Renal cortex interstitium (tissue), 11 donors: ENCODE results near the gene FAM3A. TPM values are rescaled to one million over a fixed set of nuclear protein-coding genes. Genes with fewer than 3 reads are reported as not detected.
A peak's percentile ranks its signal among the peaks of the same experiment; 100 is the strongest.
"Not testable (repeated sequence)": the region's sequence is repeated elsewhere in the genome, so short reads cannot be mapped to it uniquely, and the experiment has no call there.

Source experiments
- DNase-seq, 11 donors: peaks; one replicate each; pipeline ENCODE4 v3.0.0-alpha.2; 2013; ENCODE audit warnings: low read depth in 9 of 11, low spot score in 4 of 11; ENCODE audit errors: extremely low read depth in 1 of 11
- polyA plus RNA-seq, 3 donors: library from polyadenylated mRNA; unstranded; fragments of 120-200 nt; gene quantifications; one replicate each; pipeline ENCODE4 v1.2.1, GENCODE V29; 2013; ENCODE audit not compliant: insufficient read length in 3 of 3

The FAM3A gene
- polyA plus RNA-seq, 3 donors = 22.9 to 42.8 (median 36.7) TPM

- no peak for DNase-seq
Measured at GRCh38 chrX:154541589-154541895, 25.5 kb upstream of the FAM3A start.

GRCh38 chrX:154540897-154541535 is 25.0 kb upstream of the FAM3A start:
- no peak for DNase-seq

GRCh38 chrX:154540365-154540764 is 24.3 kb upstream of the FAM3A start:
- DNase-seq = not testable (repeated sequence)

GRCh38 chrX:154539077-154539476 is 23.0 kb upstream of the FAM3A start:
- no peak for DNase-seq

- no peak for DNase-seq
Measured at GRCh38 chrX:154535892-154536291, 19.9 kb upstream of the FAM3A start.

- peak in 9 of 11 donors; percentile 44 to 72 (median 61) for DNase-seq
Measured at GRCh38 chrX:154534526-154535322, 18.7 kb upstream of the FAM3A start.

GRCh38 chrX:154532690-154533089 is 16.7 kb upstream of the FAM3A start:
- DNase-seq = no peak

- no peak for DNase-seq
Measured at GRCh38 chrX:154531626-154532025, 15.6 kb upstream of the FAM3A start.

GRCh38 chrX:154530286-154530685 is 14.3 kb upstream of the FAM3A start:
- DNase-seq = no peak

- DNase-seq = no peak
Measured at GRCh38 chrX:154529206-154529612, 13.2 kb upstream of the FAM3A start.

- DNase-seq = peak in 10 of 11 donors; percentile 41 to 78 (median 62)
Measured at GRCh38 chrX:154526901-154527675, 11.1 kb upstream of the FAM3A start.

GRCh38 chrX:154525606-154526490 is 9.8 kb upstream of the FAM3A start:
- DNase-seq = no peak

- DNase-seq = no peak
Measured at GRCh38 chrX:154519389-154519788, 3.4 kb upstream of the FAM3A start.

- peak in 1 of 11 donors; percentile 12 for DNase-seq
Measured at GRCh38 chrX:154517101-154517781, 1.2 kb upstream of the FAM3A start.

- peak in 10 of 11 donors; percentile 41 to 75 (median 50) for DNase-seq
Measured at GRCh38 chrX:154516656-154517100, 646 bp upstream of the FAM3A start.

GRCh38 chrX:154515090-154515965 is 704 bp downstream of the FAM3A start:
- DNase-seq = no peak

GRCh38 chrX:154513716-154514115 is 2.3 kb downstream of the FAM3A start:
- no peak for DNase-seq
